ENCODE data around the gene TRABD.

TRABD gene

DNA sequence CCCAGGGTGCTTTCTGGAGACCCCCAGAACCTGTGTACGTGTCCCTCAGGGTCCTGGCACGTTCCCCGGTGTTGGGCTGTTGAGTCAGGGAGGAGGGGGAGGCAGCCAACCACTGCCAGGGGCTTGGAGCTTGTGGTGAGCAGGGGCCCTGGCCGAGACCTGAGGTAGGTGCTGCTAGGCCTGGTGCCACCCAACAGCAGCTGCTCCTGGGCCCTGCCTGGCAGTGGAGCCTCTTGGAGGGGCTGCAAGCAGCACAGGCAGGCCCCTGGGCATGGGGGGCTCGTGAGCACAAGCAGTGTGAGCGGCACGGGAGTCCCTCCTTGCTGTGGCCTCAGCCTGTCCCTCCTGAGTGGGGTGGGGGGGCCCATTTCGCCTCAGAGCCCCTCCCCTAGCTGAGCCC is 7.9 kb downstream of the TRABD start:
- no peak overlapping the region for H3K4me3 ChIP-seq (ENCODE audit: low read depth, low read length)
- DNase-seq (ENCODE audit: low read depth): no peak
- TF ChIP-seq, protein P1, sequence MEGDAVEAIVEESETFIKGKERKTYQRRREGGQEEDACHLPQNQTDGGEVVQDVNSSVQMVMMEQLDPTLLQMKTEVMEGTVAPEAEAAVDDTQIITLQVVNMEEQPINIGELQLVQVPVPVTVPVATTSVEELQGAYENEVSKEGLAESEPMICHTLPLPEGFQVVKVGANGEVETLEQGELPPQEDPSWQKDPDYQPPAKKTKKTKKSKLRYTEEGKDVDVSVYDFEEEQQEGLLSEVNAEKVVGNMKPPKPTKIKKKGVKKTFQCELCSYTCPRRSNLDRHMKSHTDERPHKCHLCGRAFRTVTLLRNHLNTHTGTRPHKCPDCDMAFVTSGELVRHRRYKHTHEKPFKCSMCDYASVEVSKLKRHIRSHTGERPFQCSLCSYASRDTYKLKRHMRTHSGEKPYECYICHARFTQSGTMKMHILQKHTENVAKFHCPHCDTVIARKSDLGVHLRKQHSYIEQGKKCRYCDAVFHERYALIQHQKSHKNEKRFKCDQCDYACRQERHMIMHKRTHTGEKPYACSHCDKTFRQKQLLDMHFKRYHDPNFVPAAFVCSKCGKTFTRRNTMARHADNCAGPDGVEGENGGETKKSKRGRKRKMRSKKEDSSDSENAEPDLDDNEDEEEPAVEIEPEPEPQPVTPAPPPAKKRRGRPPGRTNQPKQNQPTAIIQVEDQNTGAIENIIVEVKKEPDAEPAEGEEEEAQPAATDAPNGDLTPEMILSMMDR (IDR thresholded peaks at IDR 0.05; ENCODE audit: control insufficient read depth, extremely low read depth, insufficient read depth): no peak

DNA sequence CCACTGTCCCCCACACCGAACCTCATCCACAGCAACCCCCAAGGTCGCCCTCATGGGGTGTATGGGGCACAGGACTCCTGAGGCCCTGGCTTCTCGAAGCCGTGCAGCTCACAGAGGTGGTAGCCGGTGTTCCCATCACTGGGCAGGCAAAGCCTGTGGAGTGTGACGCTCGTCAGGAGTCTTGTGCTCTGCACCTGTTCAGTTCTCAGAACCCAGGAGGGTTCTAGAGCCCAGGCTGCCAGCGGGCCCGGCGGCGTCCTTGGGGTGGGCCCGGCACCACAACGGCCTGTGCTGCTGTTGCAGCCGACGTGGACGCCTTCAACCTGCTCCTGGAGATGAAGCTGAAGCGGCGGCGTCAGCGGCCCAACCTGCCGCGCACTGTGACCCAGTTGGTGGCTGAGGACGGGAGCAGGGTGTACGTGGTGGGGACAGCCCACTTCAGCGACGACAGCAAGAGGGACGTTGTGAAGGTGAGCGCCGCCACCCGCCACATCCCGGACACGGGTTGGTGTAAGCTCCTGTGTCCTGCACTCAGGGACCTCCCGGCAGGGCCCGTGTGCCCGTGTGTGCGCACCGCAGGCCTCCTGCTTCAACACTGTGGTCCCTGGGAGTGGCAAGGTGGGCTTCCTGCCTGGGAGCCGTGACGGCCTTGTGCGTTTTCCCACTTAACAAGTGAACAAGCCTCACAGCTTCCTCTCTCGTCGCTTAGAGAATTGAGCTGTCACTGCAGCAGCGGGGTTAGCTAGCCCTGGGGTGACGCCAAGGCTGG is 8.5 kb downstream of the TRABD start:
- TF ChIP-seq, protein P1 (IDR thresholded peaks at IDR 0.05; ENCODE audit: control insufficient read depth, extremely low read depth, insufficient read depth): no peak
- H3K4me3 ChIP-seq (ENCODE audit: low read depth, low read length): no peak overlapping the region
- no peak for DNase-seq (ENCODE audit: low read depth)

DNA sequence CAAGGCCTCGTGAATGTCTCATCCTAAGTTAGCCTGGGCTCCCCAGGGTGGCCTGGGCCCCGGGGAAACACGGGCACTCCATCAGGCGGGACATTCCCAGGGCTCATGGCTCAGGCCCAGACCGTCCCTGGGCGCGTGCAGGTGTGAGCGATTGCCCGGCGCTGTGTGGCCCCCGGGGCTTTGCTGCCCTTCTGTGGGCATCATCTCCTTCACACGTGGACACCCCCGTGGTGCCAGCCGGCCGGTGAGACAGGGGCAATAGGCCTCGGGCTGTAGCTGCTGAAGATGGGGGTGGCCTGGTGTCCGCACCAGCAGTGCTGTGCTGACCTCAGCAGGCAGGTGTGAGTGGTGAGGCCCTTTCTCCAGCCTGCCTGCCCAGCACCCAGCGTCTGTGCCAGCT is 10.5 kb downstream of the TRABD start:
- TF ChIP-seq, protein P1 (IDR thresholded peaks at IDR 0.05; ENCODE audit: control insufficient read depth, extremely low read depth, insufficient read depth): no peak
- no peak for DNase-seq (ENCODE audit: low read depth)
- no peak overlapping the region for H3K4me3 ChIP-seq (ENCODE audit: low read depth, low read length)

DNA sequence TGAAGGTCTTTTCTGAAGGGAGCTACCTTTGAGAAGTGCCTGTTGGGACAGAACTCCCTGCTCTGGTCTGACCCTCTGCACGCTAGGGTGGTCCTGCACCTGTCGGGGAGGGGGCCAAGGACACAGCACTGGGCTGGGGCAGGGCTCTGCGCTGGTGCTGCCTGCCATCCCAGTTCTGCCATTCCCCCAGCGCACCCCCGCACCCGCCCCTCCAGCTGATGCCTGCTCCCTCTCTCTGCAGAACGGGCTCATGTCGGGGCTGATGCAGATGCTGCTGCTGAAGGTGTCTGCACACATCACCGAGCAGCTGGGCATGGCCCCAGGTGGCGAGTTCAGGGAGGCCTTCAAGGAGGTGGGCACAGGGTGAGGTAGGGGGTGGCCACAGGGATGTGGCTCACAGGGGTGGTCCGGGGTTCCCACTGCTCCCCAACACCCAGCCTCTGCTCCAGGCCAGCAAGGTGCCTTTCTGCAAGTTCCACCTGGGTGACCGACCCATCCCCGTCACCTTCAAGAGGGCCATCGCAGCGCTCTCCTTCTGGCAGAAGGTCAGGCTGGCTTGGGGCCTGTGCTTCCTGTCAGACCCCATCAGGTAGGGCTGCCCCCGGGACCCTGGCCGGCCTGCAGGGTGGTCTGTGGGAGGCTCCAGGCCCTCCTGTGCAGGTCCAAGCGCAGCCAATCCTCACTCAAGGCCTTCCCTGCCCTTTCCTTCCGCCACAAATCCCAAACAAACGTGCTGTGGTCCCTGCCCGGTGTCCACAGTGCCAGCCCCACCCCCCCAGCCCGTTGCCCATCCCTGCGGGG is 11.5 kb downstream of the TRABD start:
- no peak overlapping the region for H3K4me3 ChIP-seq (ENCODE audit: low read depth, low read length)

DNA sequence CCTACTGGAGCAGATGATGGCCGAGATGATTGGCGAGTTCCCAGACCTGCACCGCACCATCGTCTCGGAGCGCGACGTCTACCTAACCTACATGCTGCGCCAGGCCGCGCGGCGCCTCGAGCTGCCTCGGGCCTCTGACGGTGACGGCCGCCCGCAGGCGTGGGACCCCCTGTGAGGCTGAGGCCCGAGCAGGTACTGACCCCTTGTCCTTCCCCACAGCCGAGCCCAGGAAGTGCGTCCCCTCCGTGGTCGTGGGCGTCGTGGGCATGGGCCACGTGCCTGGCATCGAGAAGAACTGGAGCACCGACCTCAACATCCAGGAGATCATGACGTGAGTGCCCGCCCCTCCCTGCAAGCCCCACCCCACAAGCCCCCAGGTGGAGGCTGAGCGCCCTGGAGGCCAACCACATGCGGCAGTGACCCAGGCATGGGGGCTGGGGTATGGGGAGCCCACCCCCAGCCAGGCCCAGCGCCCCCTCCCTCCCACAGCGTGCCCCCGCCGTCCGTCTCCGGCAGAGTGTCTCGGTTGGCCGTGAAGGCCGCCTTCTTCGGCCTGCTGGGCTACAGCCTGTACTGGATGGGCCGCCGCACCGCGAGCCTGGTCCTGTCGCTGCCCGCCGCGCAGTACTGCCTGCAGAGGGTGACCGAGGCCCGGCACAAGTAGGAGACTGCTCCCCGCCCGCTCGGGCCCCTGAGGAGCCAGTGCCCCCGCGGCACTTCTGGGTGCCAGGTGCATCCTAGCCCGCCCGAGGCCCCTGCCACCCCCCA is 12.3 kb downstream of the TRABD start:
- TF ChIP-seq, protein P1 (IDR thresholded peaks at IDR 0.05; ENCODE audit: control insufficient read depth, extremely low read depth, insufficient read depth): no peak
- no peak for DNase-seq (ENCODE audit: low read depth)
- no peak overlapping the region for H3K4me3 ChIP-seq (ENCODE audit: low read depth, low read length)

More for the DNA sequence above, 11.5 kb downstream of the TRABD start:
- TF ChIP-seq, protein P1 (IDR thresholded peaks at IDR 0.05; ENCODE audit: control insufficient read depth, extremely low read depth, insufficient read depth): no peak
- DNase-seq (ENCODE audit: low read depth): no peak

DNA sequence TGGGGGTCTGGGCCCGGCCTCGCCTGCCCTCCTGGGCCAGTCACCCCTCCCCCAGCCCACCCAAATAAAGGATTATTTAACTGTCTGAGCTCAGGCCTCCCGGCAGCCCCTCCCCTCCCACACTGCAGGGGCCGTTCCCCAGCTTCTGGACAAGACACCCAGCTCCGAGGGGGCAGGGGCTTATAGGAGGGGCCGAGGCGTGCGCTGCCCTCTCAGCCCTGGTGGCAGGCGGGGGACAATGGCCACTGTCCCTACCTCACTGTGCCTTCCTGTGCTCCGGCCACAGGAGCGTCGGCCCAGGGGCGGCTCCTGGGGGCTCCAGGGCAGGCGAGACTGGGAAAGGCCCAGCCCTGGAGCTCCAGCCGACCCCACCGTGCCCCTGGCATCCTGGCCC is 12.9 kb downstream of the TRABD start:
- DNase-seq (ENCODE audit: low read depth): no peak
- no peak overlapping the region for H3K4me3 ChIP-seq (ENCODE audit: low read depth, low read length)
- TF ChIP-seq, protein P1 (IDR thresholded peaks at IDR 0.05; ENCODE audit: control insufficient read depth, extremely low read depth, insufficient read depth): no peak
